ENCODE data around the gene NRIP1.

GRCh38 chr21:14981246-14981645 lies 83.6 kb downstream of the NRIP1 start:
- no peak for TF ChIP-seq EP300 (IDR thresholded peaks at IDR 0.05; ENCODE audit: low read depth)
- no peak for TF ChIP-seq CTCF (IDR thresholded peaks at IDR 0.05)

Measured in transverse colon (tissue), 3 donors.